HEK293 (cell line): Measurements from ENCODE around the gene CEP57L1.

ENCODE experiments used
- MYNN ChIP-seq: fragments of 450-650 bp; formaldehyde crosslinking; IDR thresholded peaks from 2 replicates; pipeline ENCODE4 v1.5.1; 2016; ENCODE audit warnings: missing biosample characterization, missing genetic modification characterization, borderline replicate concordance
- SALL2 ChIP-seq: fragments of 450-650 bp; formaldehyde crosslinking; IDR thresholded peaks from 2 replicates; pipeline ENCODE4 v1.5.0; 2017; ENCODE audit warnings: missing biosample characterization, mild to moderate bottlenecking, missing genetic modification characterization, borderline replicate concordance
- TCF7L2 ChIP-seq: IDR thresholded peaks from 2 replicates; pipeline ENCODE4 v1.6.1; 2011; ENCODE audit warnings: low read depth, mild to moderate bottlenecking, inconsistent platforms, low read length, moderate library complexity, borderline replicate concordance
- YY2 ChIP-seq: fragments of 450-650 bp; formaldehyde crosslinking; IDR thresholded peaks from 2 replicates; pipeline ENCODE4 v1.5.1; 2016; ENCODE audit warnings: missing biosample characterization, missing genetic modification characterization
- ZFP41 ChIP-seq: fragments of 450-650 bp; formaldehyde crosslinking; IDR thresholded peaks from 2 replicates; pipeline ENCODE4 v1.5.1; 2016; ENCODE audit warnings: missing biosample characterization, missing genetic modification characterization, borderline replicate concordance
- ZNF274 ChIP-seq, 2 experiments: fragments of 200-500 bp in 1 of 2; fragments of 450-650 bp in 1 of 2; sonication (Bioruptor generic) in 1 of 2; formaldehyde crosslinking in 1 of 2; IDR thresholded peaks; 2 replicates each; pipeline versions ENCODE4 v1.5.1 to v1.6.1; 2014 to 2016; ENCODE audit warnings: borderline replicate concordance in 1 of 2, inconsistent platforms in 1 of 2, low read length in 1 of 2, missing biosample characterization in 1 of 2, missing genetic modification characterization in 1 of 2
- ZNF837 ChIP-seq: fragments of 450-650 bp; formaldehyde crosslinking; IDR thresholded peaks from 2 replicates; pipeline ENCODE4 v1.5.1; 2016; ENCODE audit warnings: missing biosample characterization, missing genetic modification characterization
- ZSCAN30 ChIP-seq: fragments of 450-650 bp; IDR thresholded peaks from 2 replicates; pipeline ENCODE4 v1.5.1; 2018; ENCODE audit warnings: missing biosample characterization, mild to moderate bottlenecking, missing genetic modification characterization, moderate library complexity
- TF ChIP-seq, protein P1 (sequence below): fragments of 450-650 bp; formaldehyde crosslinking; IDR thresholded peaks from 2 replicates; pipeline ENCODE4 v1.5.1; 2016; ENCODE audit warnings: missing biosample characterization, missing genetic modification characterization
- TF ChIP-seq, protein P2 (sequence below): sonication (generic); formaldehyde crosslinking; IDR thresholded peaks from 2 replicates; pipeline ENCODE4 v1.8.1; 2022; ENCODE audit warnings: mild to moderate bottlenecking, moderate library complexity, missing genetic modification reagents

DNA sequence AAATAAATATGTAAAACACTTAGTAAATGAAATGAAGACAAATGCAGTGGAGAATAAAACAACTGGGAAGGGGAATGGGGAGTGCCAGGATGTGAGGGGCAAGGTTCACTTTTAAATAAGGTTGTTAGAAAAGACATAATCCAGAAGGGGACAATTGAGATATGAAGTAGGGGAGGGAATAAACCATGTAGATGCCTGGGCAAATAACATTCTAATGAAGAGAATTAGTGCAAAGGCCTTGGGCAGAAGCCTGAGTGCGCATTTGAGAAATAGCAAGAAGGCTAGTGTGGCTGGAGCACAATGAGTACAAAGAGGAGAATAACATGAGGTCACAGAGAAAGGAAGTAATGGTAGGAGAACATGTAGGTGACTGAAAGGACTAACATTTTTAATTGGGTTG is 2.4 kb downstream of the CEP57L1 start:
- no peak for TF ChIP-seq ZSCAN30
- TF ChIP-seq, protein P1, sequence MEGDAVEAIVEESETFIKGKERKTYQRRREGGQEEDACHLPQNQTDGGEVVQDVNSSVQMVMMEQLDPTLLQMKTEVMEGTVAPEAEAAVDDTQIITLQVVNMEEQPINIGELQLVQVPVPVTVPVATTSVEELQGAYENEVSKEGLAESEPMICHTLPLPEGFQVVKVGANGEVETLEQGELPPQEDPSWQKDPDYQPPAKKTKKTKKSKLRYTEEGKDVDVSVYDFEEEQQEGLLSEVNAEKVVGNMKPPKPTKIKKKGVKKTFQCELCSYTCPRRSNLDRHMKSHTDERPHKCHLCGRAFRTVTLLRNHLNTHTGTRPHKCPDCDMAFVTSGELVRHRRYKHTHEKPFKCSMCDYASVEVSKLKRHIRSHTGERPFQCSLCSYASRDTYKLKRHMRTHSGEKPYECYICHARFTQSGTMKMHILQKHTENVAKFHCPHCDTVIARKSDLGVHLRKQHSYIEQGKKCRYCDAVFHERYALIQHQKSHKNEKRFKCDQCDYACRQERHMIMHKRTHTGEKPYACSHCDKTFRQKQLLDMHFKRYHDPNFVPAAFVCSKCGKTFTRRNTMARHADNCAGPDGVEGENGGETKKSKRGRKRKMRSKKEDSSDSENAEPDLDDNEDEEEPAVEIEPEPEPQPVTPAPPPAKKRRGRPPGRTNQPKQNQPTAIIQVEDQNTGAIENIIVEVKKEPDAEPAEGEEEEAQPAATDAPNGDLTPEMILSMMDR (tag by site-specific recombination), result no peak
- TF ChIP-seq YY2 (tag by site-specific recombination), result no peak
- no peak for TF ChIP-seq ZFP41 (tag by site-specific recombination)
- TF ChIP-seq, protein P2, sequence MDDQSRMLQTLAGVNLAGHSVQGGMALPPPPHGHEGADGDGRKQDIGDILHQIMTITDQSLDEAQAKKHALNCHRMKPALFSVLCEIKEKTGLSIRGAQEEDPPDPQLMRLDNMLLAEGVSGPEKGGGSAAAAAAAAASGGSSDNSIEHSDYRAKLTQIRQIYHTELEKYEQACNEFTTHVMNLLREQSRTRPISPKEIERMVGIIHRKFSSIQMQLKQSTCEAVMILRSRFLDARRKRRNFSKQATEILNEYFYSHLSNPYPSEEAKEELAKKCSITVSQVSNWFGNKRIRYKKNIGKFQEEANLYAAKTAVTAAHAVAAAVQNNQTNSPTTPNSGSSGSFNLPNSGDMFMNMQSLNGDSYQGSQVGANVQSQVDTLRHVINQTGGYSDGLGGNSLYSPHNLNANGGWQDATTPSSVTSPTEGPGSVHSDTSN (CRISPR knock-in tag), result no peak
- TF ChIP-seq ZNF837 (tag by site-specific recombination), result no peak
- no peak for TF ChIP-seq ZNF274 (IDR thresholded peaks at IDR 0.05; ENCODE audit: low read length)
- no peak for TF ChIP-seq ZNF274 (tag by site-specific recombination; IDR thresholded peaks at IDR 0.05; ENCODE audit: borderline replicate concordance)
- no peak for TF ChIP-seq TCF7L2
- no peak for TF ChIP-seq MYNN (tag by site-specific recombination)
- TF ChIP-seq SALL2 (tag by site-specific recombination), result no peak
